ENCODE results near the gene EIF2A.
"Not testable (repeated sequence)": the region's sequence is repeated elsewhere in the genome, so short reads cannot be mapped to it uniquely, and the experiment has no call there.

The EIF2A gene

GRCh38 chr3:150602426-150603152 is 56.0 kb downstream of the EIF2A start:
- DNase-seq (ENCODE audit: low spot score): no peak

DNA sequence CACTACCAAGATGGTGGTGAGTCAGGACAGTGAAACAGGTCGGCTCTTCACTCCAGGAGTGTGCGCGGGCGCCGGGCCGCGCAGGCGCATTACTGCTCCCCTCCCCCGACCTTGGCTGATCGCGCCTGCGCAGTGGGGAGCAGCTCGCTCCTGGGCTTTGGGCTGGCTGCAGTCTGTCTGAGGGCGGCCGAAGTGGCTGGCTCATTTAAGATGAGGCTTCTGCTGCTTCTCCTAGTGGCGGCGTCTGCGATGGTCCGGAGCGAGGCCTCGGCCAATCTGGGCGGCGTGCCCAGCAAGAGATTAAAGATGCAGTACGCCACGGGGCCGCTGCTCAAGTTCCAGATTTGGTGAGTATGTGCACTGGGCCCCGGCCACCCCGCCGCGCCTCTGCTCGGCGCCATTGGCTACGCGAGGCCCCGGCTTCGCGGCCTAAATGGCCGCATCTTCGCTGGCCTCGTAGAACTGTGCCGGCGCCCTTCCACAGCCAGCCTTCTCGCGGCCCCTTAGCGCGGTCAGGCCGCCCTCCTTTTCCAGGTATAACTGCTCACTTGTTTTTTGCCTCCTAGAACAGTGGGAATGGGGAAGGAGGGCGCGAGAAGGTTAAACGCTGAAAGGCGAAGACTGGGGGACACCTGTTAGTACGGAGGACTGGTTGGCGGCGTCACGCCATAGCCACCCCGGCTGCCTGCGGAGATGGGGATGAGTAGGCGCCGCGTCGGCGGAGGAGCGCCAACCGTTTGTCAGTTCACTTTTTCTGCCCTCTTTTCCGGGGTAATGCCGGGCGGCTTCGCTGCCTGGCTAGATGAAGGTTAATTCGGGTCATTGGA is 56.8 kb downstream of the EIF2A start, which contains the start of gene SELENOT:
Gene SELENOT, plus strand, starts transcription at position 169 of the 827 bp plus-strand sequence. Its CDS starts 42 bp downstream, at position 211.
- DNase-seq (ENCODE audit: low spot score): peak; percentile 97

- DNase-seq (ENCODE audit: low spot score): no peak
Measured at GRCh38 chr3:150603980-150604319, 57.4 kb downstream of the EIF2A start.

DNA sequence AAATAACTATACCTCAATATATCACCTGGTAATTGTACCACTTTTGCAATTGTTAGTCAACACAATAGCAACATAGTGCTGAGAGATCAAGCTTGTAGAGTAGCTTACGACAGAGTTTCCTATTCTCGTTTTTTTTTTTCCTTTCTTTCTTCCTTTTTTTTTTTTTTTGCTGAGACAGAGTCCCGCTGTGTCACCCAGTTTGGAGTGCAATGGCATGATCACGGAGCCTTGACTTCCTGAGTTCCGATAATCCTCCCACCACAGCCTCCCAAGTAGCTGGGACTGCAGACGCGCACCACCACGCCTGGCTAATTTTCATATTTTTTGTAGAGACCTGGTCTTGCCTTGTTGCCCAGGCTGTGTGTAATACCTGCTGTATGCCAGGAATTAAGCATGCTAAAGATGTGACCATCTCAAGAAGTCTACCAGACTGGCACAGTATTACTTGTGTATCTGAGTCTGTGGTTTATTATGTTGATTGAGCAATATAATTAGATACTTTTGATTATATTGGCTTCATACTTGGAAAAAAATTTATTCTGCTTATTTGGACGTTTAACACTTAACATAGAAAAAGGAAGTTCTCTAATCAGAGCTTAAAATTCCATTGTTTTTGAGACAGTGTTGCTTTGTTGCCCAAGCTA is 59.5 kb downstream of the EIF2A start:
- no peak for DNase-seq (ENCODE audit: low spot score)

DNA sequence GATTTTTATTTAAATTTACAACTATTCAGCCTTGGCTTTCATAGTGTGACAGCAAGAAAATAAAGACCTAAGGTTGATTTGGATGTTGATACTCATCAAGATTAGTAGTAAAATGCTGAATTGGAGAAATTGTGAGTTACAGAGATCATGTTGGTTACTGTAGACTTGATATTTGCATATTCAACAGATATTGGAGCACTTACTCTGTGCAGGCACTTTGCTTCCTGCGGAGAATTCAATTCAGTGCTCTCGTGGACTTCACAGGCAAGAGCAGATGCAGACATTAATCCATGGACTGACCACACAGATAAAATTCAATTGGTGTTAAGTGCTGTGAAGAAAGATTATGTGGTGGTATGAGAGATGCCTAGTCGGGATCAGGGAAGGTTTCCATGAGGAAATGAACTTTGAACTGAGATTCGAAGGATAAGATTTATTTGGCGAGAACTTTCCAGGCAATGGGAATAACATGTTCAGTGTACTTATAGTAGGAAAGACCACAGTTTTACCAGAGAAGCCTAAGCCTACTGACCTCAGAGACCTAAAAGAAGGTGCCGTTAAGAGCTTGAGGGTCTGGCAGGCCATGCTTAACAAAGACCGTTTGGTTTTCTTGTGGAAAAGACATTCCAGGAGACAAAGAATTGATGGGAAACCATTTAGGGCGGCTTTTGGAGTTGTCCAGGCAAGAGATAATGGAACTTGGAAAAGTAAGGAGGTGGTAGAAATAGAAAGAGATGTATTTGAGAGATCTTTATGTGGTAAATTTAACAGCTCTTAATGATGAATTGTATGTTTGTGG is 60.9 kb downstream of the EIF2A start:
- no peak for DNase-seq (ENCODE audit: low spot score)

GRCh38 chr3:150609988-150610387 is 63.4 kb downstream of the EIF2A start:
- peak; percentile 15 for DNase-seq (ENCODE audit: low spot score)

DNA sequence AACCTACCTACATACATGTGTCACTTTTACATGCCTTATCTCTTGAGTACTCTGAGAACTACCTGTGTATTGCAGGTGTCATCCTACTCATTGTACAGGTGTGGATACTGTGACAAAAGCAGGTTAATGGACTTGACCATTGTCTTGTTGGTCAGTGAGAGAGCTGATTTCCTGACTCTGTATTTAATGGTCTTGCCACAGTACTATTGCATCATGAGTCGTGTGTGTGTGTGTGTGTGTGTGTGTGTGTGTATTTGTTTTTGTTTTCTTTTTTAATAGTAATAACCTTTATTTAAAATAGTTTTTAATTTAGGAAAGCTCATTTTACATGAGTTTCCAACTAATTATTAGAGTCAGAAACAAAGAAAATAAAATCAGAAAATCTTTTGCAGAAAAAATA is 64.2 kb downstream of the EIF2A start:
- no peak for DNase-seq (ENCODE audit: low spot score)

- no peak for DNase-seq (ENCODE audit: low spot score)
Measured at GRCh38 chr3:150611666-150612065, 65.1 kb downstream of the EIF2A start.

DNA sequence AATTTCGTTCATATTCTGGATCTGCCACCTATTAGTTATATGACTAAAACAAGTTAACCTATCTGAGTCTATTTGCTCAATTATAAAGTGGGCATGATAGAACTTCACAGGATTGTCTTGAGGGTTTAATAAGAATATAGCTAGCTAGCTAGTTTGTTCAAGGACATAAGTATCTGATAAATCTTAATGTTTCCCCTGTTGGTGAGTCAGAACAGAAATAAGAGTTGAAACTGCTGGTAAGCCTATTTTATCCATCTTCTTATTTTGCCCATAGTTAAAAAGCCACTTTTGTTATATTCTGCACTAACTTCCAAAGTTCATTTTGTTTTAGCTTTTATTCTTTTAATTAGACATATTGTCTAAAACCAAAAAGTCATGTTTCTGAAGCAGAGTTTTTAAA is 65.9 kb downstream of the EIF2A start:
- peak; percentile 27 for DNase-seq (ENCODE audit: low spot score)

DNA sequence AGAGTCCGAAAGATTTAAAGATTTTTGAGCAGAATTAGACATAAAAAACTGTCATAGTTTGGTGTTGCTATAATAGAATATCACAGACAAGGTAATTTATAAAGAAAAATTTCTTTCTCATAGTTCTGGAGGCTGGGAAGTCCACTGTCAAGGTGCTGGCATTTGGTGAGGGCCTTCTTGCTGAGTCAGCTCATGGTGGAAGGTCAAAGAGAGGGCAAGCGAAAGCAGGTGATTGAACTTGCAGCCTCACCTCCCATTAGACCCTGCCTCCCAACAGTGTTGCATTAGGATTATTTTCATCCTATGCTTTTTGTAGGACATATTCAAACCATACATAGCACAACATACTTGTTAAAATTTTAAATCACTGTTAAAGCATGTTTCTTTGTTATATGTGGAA is 66.4 kb downstream of the EIF2A start:
- no peak for DNase-seq (ENCODE audit: low spot score)

DNA sequence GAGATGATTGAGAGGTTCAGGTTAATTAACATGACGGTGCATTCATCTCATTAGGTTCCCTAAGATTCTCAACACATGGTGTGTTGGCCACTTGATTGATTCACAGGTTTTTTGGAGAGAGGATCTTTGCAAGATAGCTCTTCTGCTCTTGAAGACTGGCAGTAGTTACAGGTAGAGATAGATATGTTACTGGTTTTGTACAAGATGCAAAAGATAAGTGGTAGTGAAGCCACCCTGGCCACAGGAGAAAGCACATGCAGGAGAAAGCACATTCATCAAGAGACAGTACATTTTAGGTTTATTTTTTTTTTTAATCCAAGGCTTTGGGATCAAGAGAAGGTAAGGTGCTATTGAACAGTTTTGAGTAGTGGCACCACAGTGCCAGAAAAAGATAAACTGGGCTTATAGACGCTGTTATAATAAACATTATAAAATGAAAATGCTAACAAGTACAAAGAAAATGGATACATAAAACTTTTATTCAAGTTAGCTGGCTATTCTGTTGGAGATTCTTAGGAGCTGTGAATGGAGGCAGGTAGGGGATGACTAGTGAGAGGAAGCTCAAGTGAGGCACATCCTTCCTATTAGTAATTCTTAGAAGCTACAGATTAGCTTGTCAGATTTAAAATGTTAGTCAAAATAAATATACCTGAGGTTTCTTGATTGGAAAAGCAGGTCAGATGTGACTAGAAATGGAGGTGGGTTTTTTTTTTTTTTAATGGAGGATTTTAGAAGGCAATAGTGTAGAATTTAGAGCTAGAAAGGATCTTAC is 67.3 kb downstream of the EIF2A start:
- DNase-seq (ENCODE audit: low spot score): peak; percentile 58

GRCh38 chr3:150620002-150620689 is 73.6 kb downstream of the EIF2A start:
- DNase-seq (ENCODE audit: low spot score): no peak

GRCh38 chr3:150622955-150623354 is 76.4 kb downstream of the EIF2A start:
- not testable (repeated sequence) for DNase-seq (ENCODE audit: low spot score)

GRCh38 chr3:150623945-150624344 is 77.4 kb downstream of the EIF2A start:
- DNase-seq (ENCODE audit: low spot score): no peak

DNA sequence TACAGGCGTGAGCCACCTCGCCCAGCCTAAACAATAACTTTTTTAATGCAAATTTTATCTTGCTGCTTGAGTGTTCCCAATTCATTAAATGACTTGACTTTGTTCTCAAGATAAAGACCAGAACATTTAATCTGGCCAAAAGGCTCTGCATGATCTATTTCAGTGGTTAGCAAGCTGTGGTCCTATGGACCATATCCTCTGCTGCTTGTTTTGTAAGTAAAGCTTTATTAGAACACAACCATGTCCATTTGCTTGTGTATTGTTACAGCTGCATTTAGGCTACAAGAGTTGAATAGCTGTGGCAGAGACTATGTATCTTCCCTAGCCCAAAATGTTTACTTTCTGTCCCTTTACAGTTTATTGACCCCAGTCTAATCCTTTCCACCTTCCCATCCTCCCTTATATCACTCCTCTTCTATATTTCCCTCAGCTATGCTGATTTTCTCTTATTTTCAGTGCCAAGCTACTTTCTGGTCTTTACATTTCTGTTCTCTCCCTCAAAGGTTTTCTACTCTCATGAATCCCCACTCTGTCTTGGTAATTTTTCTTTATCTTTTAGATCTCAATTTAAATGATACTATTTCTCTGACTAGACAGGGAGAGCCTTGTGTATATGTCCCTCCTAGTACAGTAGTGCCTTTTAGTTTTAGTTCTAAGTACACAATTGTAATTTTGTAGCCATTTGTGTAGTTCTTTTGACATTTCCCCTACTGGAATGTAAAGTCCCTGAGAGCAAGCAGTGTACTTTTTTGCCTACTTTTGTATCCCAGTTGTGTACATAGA is 79.8 kb downstream of the EIF2A start:
- no peak for DNase-seq (ENCODE audit: low spot score)

DNA sequence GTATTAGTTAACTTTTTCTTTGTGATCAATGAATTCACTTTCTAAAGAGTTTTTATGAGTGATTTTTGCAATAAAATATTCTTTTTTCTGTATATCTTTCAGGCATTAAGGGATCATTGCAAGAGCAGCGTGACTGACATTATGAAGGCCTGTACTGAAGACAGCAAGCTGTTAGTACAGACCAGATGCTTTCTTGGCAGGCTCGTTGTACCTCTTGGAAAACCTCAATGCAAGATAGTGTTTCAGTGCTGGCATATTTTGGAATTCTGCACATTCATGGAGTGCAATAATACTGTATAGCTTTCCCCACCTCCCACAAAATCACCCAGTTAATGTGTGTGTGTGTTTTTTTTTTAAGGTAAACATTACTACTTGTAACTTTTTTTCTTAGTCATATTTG is 81.0 kb downstream of the EIF2A start:
- DNase-seq (ENCODE audit: low spot score): no peak

DNA sequence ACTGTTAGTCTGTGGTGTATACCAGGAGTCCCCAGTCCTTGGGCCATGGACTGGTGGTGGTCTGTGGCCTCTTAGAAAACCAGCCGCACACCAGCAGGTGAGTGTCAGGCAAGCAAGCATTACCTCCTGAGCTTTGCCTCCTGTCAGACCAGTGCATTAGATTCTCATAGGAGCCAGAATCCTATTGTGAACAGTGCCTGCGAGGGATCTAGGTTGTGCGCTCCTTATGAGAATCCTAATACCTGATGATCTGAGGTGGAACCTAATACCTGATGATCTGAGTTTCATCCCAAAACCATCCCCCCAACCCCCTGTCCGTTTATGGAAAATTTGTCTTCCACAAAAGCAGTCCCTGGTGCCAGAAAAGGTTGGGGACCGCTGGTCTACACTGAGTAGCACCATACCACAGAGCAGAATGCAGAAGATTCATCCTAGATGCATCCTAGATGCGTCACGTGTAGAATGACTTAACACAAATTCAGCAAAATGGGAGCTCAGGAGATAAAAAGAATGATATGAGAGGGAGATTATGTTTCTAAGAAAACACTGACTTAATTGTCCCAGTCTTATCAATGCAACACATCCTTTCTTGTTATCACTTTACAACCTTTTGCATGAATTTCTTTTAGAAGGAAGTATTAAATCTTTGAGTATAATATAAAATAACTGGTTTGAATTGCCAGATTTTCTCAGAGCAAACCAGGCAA is 85.1 kb downstream of the EIF2A start:
- DNase-seq (ENCODE audit: low spot score): no peak

DNA sequence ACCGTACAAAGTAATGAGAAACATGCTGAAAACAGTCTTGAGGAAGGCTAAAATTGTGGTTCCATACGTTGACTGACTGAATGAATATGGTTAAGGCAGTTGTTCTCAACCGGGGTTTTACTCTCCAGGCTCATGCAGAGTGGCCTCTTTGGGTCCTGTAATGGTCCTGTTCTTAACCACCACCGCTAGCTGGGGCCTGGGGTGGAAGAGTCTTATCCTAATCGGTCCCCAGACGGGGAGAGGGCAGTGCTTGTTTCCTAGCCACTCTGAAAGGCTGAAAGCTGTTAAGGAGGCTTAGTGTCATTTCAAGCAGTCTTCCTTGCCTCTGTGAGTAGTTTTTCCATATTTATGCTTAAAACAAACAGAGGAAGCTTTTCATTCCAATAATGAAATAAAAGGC is 88.5 kb downstream of the EIF2A start:
- no peak for DNase-seq (ENCODE audit: low spot score)

GRCh38 chr3:150635526-150635925 is 88.9 kb downstream of the EIF2A start:
- DNase-seq (ENCODE audit: low spot score): no peak

Measured in activated CD4-positive, alpha-beta T cell treated with anti-CD3 and anti-CD28 coated beads, Interleukin-2, Interleukin-4, amounts not matched to agents 100 ng/mL and 50 ng/mL, durations not matched to agents 16 hours and 8 hours (primary cell).